Smooth muscle cell (in vitro differentiated cells): ENCODE results near the gene LRRC25. TPM values are rescaled to one million over a fixed set of nuclear protein-coding genes. Genes with fewer than 3 reads are reported as not detected.

Experiments
- DNase-seq: peaks from one replicate; lab custom pipeline; 2025; ENCODE audit not compliant: unreplicated experiment; lab: John Stamatoyannopoulos, UW
- H2AFZ ChIP-seq: fragments of 200-600 bp; sonication (generic); 2 replicates; pipeline ENCODE4 v1.6.0; 2016; ENCODE audit warnings: antibody characterized with exemption, low read depth, mild to moderate bottlenecking
- H3F3A ChIP-seq: fragments of 200-600 bp; sonication (generic); 2 replicates; pipeline ENCODE4 v1.6.0; 2017; ENCODE audit warnings: antibody characterized with exemption, low read depth
- H3K27ac ChIP-seq: fragments of 200-600 bp; sonication (generic); 2 replicates; pipeline ENCODE4 v1.5.1; 2016; ENCODE audit warnings: low read depth, mild to moderate bottlenecking
- H3K27me3 ChIP-seq: fragments of 200-600 bp; sonication (generic); 2 replicates; pipeline ENCODE4 v1.6.1; 2016; ENCODE audit warnings: low read depth, mild to moderate bottlenecking
- H3K36me3 ChIP-seq: fragments of 200-600 bp; sonication (generic); 2 replicates; pipeline ENCODE4 v1.5.1; 2016; ENCODE audit warnings: low read depth
- H3K4me1 ChIP-seq: fragments of 200-600 bp; sonication (generic); 2 replicates; pipeline ENCODE4 v1.5.1; 2016; ENCODE audit warnings: low read depth
- H3K4me2 ChIP-seq: fragments of 200-600 bp; sonication (generic); 2 replicates; pipeline ENCODE4 v1.6.0; 2016; ENCODE audit warnings: mild to moderate bottlenecking
- H3K4me3 ChIP-seq: fragments of 200-600 bp; sonication (generic); 2 replicates; pipeline ENCODE4 v1.5.1; 2016; ENCODE audit warnings: mild to moderate bottlenecking
- H3K79me2 ChIP-seq: fragments of 200-600 bp; sonication (generic); 2 replicates; pipeline ENCODE4 v1.6.0; 2016; ENCODE audit warnings: low read depth, mild to moderate bottlenecking
- H3K9ac ChIP-seq: fragments of 200-600 bp; sonication (generic); 2 replicates; pipeline ENCODE4 v1.6.0; 2016; ENCODE audit warnings: low read depth
- H3K9me3 ChIP-seq: fragments of 200-600 bp; sonication (generic); replicated peaks from 2 replicates; pipeline ENCODE4 v1.5.1; 2016; ENCODE audit warnings: low read depth
- H4K20me1 ChIP-seq: fragments of 200-600 bp; sonication (generic); 2 replicates; pipeline ENCODE4 v1.6.0; 2016; ENCODE audit warnings: low read depth
- CTCF ChIP-seq: fragments of 200-600 bp; sonication (generic); IDR thresholded peaks from 2 replicates; pipeline ENCODE4 v1.5.1; 2017; ENCODE audit warnings: borderline replicate concordance, mild to moderate bottlenecking, antibody characterized with exemption; ENCODE audit not compliant: insufficient read depth, poor library complexity, severe bottlenecking
- WGBS: methylation state at CpG from one replicate; pipeline ENCODE4 v1.1.7; 2016; ENCODE audit warnings: low lambda C conversion rate; 5-methylcytosine and 5-hydroxymethylcytosine counted together
- polyA plus RNA-seq: library from polyadenylated mRNA; unstranded; fragments of >200 nt; fragmentation: Nextera tagmentation; extraction: Ambion mirVana; gene quantifications from 2 replicates; pipeline ENCODE4 v1.2.1, GENCODE V29; 2016
- total RNA-seq: library from RNA; depleted of rRNA; stranded (reverse); fragments of >200 nt; gene quantifications from 2 replicates; pipeline ENCODE4 v1.2.3, GENCODE V29; 2014

LRRC25 gene
- total and polyA plus RNA-seq, 2 experiments from 2014 or later, result 0.34 TPM; not detected in 1

GRCh38 chr19:18424890-18425514 is 27.6 kb upstream of the LRRC25 start:
- H3K9me3 ChIP-seq, result no peaks in the 10 kb centered on the region
- no peak for TF ChIP-seq CTCF
- peaks cover 25% of the 10 kb centered on the region for H3K4me1 ChIP-seq
- no peak overlapping the region for H3K9ac ChIP-seq
- H3K27ac ChIP-seq, result no peak overlapping the region
- peaks cover 74% of the 10 kb centered on the region for H4K20me1 ChIP-seq
- peaks cover 37% of the 10 kb centered on the region for H3K79me2 ChIP-seq
- no peaks in the 10 kb centered on the region for H3K36me3 ChIP-seq
- H3K27me3 ChIP-seq, result no peaks in the 10 kb centered on the region
- DNase-seq, result no peak
- no peak overlapping the region for H3K4me2 ChIP-seq
- H3K4me3 ChIP-seq, result no peak overlapping the region
- H2AFZ ChIP-seq, result no peak overlapping the region
- H3F3A ChIP-seq, result no peaks in the 10 kb centered on the region
- WGBS, result 88% methylated on average over 13 of the region's 17 CpGs

- H3F3A ChIP-seq, result no peaks in the 10 kb centered on the region
- no peaks in the 10 kb centered on the region for H3K9me3 ChIP-seq
- no peaks in the 10 kb centered on the region for H3K27me3 ChIP-seq
- no peak overlapping the region for H3K27ac ChIP-seq
- no peaks in the 10 kb centered on the region for H3K36me3 ChIP-seq
- no peak overlapping the region for H3K9ac ChIP-seq
- WGBS, result 85% methylated on average over 19 of the region's 22 CpGs
- DNase-seq, result no peak
- H4K20me1 ChIP-seq, result peaks cover 74% of the 10 kb centered on the region
- no peak overlapping the region for H3K4me2 ChIP-seq
- no peak for TF ChIP-seq CTCF
- H3K4me3 ChIP-seq, result no peak overlapping the region
- peaks cover 37% of the 10 kb centered on the region for H3K79me2 ChIP-seq
- no peak overlapping the region for H2AFZ ChIP-seq
- H3K4me1 ChIP-seq, result peaks cover 18% of the 10 kb centered on the region
Observed at GRCh38 chr19:18424122-18424889, 26.9 kb upstream of the LRRC25 start.

GRCh38 chr19:18423258-18424020 is 26.0 kb upstream of the LRRC25 start:
- Histone ChIP-seq H3K4me3 (no peak overlapping the region), H3F3A (peaks cover 3% of the 10 kb centered on the region), H4K20me1 (peaks cover 74% of the 10 kb centered on the region), H2AFZ (no peak overlapping the region), H3K27ac (no peak overlapping the region), H3K9me3 (no peaks in the 10 kb centered on the region), H3K36me3 (no peaks in the 10 kb centered on the region), H3K79me2 (peaks cover 37% of the 10 kb centered on the region), H3K4me2 (no peak overlapping the region), H3K27me3 (no peaks in the 10 kb centered on the region), H3K9ac (no peak overlapping the region), H3K4me1 (peaks cover 20% of the 10 kb centered on the region)
- no peak for DNase-seq
- TF ChIP-seq CTCF, result no peak
- 98% methylated on average over 21 of the region's 21 CpGs for WGBS
